GM19467 (cell line): ENCODE results near the gene MAGI2.

Experiments used
- ATAC-seq: cut with Tn5 transposase; IDR thresholded peaks from one replicate; pipeline ENCODE4 v1.9.1; 2021; ENCODE audit warnings: mild to moderate bottlenecking, moderate library complexity; ENCODE audit not compliant: unreplicated experiment

The MAGI2 gene

DNA sequence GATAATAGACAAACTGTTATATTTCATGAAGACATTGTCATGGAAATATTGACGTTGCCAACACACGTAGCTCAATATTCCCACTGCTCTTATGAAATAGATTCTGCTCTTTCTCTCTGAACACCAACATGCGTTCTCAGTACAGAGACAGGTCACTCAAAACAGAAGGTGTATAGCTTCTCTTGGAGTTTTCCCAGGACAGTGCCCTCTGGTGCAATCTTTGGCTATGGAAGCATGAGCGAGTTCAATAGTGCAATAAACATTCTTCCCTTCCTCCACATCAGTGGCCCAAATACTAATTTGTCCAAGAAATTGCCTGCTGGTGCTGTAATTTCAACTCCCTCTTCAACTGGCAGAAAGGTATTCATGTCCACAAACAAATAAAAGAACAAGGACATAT is 145.3 kb downstream of the MAGI2 start:
- no peak for ATAC-seq

- ATAC-seq: no peak
These were observed 146.1 kb downstream of the MAGI2 start for GRCh38 chr7:79307376-79307775.

DNA sequence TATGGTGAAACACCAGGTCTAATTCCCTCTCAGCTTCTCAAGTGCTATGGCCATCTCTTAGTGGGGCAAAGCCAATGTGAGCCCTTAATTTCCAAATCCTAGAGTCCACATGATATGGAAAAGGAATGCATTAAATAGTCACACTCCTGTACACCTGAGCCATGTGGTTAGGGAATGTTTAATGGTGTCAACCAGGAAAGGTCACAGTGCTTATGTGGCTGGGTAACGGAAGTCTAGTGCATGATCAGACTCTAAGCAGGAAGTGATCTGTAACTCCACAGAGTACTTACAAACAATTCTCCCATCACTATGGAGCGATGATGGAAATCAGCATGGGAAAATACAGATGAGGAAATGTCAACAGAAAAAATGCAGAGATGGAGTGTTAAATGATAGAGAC is 148.8 kb downstream of the MAGI2 start:
- ATAC-seq: no peak

DNA sequence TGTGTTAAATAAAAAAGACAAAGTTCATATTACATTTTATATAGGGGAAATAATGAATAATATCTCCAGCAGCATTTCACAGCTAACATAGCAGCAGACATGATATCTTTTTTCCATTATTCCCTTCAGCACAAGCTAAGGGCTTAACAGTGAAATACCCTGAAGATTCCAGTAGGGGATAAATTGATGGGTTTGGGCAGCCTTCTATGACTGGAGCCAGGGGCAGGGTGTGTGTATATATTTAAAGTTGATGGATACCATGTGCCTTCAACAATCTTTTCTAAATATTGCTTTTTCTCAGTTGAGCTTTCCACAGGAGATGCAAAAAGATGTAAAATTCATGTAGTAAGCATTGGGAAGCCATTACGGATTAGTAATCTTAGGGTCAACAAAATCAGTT is 151.2 kb downstream of the MAGI2 start:
- ATAC-seq: no peak

DNA sequence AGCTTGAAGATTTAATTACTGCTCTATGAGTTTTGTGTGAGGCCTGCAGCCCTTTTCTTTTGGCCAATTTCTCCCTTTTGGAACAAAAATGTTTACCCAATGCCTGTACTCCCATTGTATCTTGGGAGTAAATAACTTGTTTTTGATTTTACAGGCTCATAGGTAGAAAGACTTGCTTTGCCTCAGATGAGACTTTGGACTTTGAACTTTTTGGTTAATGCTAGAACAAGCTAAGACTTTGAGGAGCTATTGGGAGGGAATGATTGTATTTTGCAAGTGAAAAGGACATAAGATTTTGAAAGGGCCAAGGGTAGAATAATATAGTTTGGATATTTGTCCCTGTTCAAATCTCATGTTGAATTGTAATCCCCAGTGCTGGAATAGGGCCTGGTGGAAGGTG is 152.0 kb downstream of the MAGI2 start:
- ATAC-seq: no peak

DNA sequence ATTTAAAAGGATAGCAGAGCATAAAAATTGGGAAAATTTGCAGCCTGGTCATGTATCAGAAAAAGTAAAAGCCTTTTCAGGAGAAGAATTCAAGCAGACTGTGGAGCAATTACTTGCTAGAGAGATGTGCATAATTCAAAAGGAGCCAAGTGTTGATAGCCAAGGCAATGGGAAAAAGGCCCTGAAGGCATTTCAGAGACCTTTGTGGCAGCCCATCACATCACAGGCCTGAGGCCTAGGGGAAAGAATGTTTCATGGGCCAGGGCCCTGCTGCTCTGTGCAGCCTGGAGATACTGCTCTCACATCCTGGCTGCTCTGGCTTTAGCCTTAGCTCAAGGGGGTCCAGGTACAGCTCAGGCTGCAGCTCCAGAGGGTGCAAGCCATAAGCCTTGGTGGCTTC is 152.9 kb downstream of the MAGI2 start:
- no peak for ATAC-seq

DNA sequence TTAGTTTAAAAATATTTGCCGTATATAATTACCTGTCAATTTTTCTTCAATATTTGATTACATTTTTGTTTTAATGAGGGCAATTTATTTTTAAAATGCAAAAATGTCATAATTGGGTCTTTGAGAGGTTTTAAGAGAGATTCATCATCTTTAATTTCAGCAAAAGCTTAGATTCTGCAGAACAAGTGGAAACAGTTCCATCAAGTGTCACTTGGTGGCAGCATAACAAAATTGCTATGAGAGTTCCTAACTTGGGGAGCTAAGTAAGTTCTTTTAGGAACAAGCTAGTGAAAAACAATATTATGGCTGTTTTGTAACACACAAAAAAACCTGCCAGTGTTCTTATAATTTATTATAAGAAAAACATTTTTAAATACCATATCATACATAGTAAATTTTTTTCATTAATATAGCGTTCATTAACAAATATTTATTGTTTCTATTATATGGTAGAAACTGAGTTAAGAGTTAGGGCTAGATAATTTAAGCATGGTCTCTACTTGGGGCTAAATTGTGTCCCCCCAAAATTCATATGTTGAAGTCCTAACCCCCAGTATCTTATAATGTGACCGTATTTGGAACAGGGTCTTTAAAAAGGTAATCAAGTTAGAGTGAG is 155.2 kb downstream of the MAGI2 start:
- ATAC-seq: no peak

- ATAC-seq: no peak
These were observed 156.7 kb downstream of the MAGI2 start for GRCh38 chr7:79296553-79297320.

DNA sequence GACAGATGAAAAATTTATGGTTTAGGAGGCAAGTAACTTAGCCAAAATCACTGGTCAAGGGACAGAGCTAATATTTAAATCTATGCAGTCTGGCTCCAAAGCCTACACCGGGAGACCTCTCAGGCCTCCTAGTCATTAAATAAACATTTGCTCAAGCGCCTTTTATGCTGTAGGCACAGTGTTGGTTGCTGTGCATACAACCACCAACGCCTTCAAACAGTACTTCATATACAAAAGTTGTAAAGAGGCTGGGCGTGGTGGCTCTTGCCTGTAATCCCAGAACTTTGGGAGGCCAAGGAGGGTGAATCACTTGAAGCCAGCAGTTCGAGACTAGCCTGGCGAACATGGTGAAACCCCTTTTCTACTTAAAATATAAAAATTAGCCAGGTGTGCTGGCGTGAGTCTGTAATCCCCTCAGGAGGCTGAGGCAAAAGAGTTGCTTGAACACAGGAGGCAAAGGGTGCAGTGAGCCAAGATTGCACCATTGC is 159.8 kb downstream of the MAGI2 start:
- ATAC-seq: no peak

DNA sequence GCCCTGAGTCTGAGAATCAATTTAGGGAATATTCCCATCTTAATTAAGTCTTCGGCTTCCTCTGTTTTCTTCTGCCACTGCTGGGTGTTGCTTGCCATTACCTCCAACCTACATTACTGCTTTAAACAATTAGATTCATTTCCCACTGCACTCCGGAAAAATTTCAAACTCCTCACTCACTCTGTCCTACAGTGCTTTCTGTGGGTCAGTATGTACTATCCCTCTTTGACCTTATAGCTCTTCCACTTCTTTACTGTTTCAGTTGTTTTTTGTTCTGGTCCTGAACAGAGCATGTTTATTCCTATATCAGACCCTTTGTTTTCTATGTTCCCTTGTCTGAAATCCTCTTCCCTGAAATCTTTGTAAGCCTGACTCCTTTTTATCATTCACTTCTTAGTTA is 160.6 kb downstream of the MAGI2 start:
- ATAC-seq: no peak

DNA sequence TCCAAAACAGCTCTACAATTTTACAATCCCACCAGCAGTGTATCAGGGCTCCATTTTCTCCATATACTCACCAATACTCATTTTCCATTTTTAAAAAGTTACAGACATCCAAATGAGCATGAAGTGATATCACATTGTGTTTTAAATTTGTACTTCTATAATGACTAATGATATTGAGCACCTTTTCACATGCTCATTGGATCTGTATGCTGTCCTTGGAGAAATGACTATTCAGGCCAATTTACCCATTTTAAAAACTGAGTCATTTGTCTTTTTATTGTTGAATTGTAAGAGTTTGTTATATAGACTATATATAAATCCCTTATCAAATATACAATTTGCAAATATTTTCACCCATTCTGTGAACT is 162.0 kb downstream of the MAGI2 start:
- no peak for ATAC-seq

GRCh38 chr7:79290841-79291497 is 162.5 kb downstream of the MAGI2 start:
- ATAC-seq: no peak

DNA sequence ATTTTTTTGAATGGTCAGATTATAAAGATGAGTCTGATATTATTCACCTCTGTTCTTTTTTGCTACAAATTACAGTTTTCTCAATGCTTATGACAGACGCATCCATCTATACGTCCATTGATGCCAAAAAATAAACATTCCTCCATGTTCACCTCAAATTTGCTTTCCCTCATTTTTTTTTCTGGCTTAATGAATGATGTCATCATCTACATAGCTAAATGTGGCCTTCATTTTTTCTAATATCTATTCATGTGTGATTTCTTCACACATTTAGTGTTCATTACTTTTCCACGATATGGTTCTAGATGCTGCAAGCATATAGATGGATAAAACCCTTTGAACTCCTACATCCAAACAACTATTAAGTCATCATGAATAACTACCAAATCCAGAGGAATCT is 163.1 kb downstream of the MAGI2 start:
- no peak for ATAC-seq

GRCh38 chr7:79288655-79289054 is 164.8 kb downstream of the MAGI2 start:
- ATAC-seq: no peak

DNA sequence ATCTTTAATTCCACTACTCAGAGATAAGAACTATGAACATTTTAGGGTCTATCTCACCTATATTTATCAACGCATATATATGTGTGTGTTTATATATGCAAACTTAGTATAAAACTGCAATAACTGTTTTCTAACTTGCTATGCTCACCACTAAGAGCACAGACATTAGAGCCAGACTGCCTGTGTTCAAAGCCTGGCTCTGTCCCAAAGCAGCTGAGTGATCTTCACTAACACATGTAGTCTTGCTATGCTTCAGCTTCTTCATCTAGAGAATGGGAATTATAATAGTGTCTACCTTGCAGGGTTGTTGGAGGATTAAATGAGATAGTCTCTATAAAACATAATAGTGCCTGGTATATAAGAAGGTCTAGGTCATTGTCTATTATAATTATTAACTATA is 165.5 kb downstream of the MAGI2 start:
- no peak for ATAC-seq

DNA sequence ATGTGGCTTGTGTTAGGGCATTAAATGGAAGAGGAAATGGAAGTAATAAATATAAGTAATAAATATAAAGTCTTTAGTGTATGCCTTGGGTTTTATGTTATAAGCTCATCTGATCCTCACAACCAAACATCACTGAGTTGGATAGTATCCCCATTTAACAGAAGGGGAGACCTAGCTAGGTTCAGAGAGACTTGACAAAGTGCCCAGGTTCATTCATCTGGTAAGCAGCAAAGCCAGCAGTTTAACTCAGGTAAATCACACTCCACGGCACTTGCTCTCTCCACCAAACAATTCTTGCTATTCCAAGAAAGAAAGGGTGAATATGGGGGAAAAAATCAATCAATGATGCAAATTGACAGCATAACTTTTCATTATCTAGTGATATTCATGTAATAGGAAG is 167.3 kb downstream of the MAGI2 start:
- no peak for ATAC-seq

DNA sequence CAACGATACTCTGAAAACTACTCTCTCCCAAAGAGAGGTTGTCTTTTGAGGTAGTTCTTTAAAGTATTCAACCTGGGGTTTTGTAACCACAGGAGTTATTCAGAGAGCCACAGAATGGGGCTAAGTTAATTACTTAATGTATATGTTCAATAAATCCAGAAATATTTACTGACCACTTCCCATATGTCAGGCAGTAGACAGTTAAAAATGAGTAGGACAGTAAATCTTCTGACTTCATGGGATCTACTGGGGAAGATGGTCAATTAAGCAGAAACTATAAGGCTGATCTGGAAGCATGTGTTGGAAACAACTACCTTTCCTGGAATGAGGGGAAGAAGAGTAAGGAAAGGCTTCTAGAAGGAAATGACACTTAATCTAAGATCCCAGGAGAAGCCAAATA is 167.7 kb downstream of the MAGI2 start:
- ATAC-seq: no peak

DNA sequence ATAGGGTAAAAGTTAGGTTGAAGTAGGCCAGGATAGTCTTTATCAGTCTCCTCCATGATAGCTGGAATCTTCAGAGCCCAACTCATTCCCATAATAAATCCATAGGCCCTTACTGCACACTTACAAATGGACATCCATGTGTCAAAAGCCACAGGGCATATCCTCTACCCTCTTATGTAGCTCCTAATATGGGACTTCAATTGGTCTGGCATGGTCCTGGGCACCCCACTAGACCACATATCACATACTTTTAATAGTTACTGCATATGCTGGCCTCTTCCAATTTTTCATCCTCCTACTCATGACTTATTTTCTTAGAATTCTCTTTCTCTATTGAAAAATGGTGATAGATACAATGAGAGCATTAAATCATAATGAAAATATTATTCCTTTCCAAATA is 169.3 kb downstream of the MAGI2 start:
- no peak for ATAC-seq

- no peak for ATAC-seq
These were observed 170.4 kb downstream of the MAGI2 start for GRCh38 chr7:79282882-79283602.

DNA sequence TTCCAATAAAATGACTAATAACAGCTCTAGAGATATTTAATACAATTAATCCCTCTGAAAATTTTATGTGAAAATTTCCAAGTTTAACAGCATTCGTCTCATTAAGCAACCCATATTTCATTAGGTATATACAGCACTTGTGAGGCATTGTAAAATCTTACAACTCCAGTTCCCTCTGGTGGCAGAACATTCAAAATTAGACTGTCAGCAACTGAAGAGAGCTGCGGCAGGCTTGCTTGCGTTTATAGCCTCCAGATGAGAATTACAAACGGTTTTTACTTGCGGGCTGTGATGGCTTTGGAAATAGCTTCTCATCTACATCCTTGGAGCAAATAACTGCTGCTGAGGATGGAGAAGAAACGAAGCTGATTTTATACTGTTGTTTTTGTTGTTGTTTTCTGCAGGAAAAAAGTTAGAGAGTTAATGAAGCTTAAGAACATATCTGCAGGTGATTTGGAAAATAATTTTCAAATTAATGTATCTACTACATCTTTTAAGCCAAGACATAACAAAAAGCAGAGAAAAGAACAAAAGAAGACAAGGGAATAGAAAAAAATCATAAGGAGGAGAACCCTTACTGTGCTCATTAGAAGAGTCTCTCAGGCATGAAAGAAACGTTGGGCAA is 171.3 kb downstream of the MAGI2 start:
- no peak for ATAC-seq

- no peak for ATAC-seq
These were observed 172.0 kb downstream of the MAGI2 start for GRCh38 chr7:79281426-79281825.
